GM19025 (cell line): ENCODE results near the gene DFFB.
"Not testable (repeated sequence)": the region's sequence is repeated elsewhere in the genome, so short reads cannot be mapped to it uniquely, and the experiment has no call there.

Experiments
- ATAC-seq: cut with Tn5 transposase; IDR thresholded peaks from one replicate; pipeline ENCODE4 v1.9.1; 2021; ENCODE audit warnings: mild to moderate bottlenecking, low read depth, moderate library complexity; ENCODE audit not compliant: unreplicated experiment

The DFFB gene

GRCh38 chr1:3906672-3907020 is 49.4 kb downstream of the DFFB start:
- ATAC-seq: no peak

GRCh38 chr1:3907031-3907534 is 49.8 kb downstream of the DFFB start:
- ATAC-seq: no peak

- ATAC-seq: no peak
Measured at GRCh38 chr1:3907621-3908165, 50.4 kb downstream of the DFFB start.

- ATAC-seq: no peak
Measured at GRCh38 chr1:3908886-3909517, 51.7 kb downstream of the DFFB start.

DNA sequence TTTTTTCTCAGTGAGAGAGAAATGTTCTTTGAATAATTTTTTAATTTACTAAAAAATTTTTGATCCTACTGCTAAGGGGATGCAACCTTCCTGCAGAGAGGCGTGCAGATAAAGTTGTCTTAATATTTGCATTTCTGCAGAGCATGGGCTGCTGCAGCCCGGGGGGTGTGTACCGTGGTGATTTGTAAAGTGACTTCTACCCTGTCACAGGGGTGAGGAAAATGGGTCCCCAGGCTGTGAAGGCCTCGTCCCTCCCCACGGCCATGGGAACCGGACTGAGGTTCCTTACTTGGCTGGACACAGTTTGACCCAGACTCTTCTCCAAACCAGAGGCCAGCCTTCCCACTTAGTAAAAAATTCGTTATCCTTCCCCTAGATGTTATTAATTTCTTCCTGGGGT is 52.3 kb downstream of the DFFB start:
- ATAC-seq: no peak

- no peak for ATAC-seq
Measured at GRCh38 chr1:3910049-3910731, 52.9 kb downstream of the DFFB start.

DNA sequence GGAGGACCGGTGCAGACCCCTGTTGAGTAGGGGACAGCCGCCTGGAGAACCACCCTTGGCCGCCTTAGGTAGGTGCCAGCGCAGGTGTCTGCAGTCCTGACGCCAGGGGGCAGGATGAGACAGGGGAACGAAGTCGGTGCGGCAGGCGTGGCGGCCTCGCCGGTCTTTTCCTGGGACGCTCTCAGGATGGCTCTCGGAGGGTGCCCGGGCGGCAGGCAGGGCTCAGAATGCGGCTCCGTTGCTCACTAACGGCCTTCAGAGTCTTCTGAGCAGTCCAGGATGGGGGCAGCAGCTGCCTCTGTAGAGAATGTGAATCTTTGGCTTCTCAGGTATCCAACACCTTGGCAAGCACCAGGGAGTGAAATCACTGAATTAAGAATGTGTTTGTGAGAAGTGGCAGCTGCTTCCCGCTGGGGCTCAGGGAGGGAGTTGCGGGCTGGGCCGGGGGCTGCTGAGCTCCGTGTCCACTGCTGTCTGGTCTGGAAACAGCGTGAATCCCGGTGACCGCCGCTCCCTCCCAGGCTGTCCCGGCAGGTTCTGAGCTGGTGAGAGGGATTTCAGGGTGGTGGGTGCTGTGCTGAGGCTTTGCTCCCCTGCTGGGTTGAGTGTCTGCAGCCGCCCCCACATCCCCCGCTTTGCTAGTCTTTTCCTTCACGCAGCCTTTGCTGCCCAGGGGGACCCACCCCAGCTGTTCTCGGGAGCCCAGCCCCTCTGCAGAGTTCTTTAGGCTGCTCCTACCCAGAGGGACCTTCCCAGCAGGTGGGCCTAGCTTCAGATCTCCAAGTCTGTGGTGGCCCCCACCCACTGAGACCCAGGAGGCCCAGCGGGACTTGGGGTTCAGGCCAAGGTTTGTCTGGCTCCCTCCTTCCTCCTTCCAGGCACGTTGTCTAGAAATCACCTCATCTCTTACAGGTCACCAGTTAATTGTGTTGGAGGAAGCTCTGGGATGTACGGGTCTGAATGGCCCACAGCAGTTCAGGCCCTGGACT is 53.9 kb downstream of the DFFB start:
- ATAC-seq: no peak

GRCh38 chr1:3911981-3912808 is 54.9 kb downstream of the DFFB start:
- no peak for ATAC-seq

DNA sequence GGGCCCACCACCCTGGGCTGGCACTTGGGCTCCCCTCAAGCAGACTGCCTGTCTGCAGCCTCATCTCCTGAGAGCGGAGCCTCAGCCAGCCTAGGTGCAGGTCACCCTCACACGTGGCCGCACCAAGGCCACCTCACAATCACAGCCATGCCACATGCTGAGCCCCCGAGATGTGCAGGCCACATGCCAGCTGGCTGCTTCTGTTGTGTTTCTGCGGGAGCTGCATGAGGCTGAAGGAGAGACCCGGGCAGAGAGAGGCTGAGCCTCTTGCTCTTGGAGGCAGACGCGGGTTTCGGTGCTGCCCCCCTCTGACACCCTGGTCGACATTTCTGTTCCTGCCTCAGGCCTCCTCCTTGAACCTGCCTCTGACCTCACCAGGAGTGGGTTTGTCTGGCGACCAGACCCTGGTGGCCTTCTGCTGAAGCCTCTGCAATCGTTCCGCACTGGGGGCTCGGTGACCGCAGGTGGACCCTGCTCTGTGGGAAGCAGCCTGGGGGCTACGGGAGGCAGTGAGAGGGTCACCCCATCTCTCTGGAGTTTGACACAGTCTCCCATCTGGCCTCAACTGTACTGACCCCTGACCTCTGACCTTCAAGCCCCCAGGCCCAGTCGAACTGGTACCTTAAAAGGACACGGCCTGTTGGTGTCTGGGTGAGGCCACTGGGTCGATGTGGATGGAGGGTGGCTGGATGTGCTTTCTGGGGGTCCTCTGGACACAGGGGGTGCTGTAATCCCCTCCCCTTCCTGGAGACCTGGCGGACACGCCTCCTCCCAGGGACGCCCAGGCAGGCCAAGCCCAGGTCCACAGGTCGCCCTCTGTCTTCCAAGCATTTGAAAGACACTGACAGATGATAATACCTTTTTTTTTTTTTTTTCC is 55.8 kb downstream of the DFFB start:
- no peak for ATAC-seq

GRCh38 chr1:3914331-3914851 is 57.1 kb downstream of the DFFB start:
- no peak for ATAC-seq

- no peak for ATAC-seq
Measured at GRCh38 chr1:3914911-3915310, 57.6 kb downstream of the DFFB start.

GRCh38 chr1:3915551-3916121 is 58.4 kb downstream of the DFFB start:
- no peak for ATAC-seq

DNA sequence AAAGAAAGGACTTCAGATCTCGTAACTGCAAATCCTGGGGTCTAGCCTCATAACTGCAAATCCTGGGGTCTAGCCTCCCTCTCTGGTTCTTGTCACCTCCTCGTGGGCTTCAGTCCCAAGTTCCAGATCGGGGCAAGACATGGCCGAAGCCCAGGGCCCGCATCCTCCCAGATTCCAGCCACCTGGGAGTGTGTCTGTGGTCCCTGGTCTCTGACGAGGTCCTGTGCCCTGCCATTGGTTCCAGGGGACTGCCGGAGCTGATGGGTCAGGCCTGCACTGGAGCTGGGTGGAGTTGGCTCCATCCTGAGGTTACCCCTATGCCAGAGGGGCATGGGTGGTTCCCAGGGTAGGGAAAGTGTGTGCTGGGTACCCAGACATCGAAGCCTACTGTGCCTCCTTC is 60.5 kb downstream of the DFFB start:
- ATAC-seq: no peak

- not testable (repeated sequence) for ATAC-seq
Measured at GRCh38 chr1:3918359-3918758, 61.1 kb downstream of the DFFB start.

GRCh38 chr1:3918966-3919611 is 61.8 kb downstream of the DFFB start:
- no peak for ATAC-seq

- ATAC-seq: no peak
Measured at GRCh38 chr1:3919706-3920105, 62.4 kb downstream of the DFFB start.

DNA sequence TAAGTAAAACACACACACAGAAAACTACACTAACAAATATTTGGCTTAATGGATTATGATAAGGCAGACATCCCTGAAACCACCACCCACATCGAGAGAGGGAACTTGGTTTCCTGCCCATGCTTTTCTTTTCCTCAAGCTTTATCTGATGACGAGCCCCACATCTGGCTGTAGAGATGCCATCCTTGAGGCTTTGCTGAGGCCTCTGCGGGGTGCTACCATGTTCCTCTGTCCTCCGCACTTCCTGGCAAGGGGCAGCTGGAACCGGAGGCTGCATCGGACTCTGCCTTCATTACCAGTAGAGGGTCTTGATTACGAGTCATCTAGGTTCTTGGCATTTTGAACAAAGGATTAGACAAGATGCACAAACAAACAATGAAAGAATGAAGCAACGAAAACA is 64.5 kb downstream of the DFFB start:
- no peak for ATAC-seq

DNA sequence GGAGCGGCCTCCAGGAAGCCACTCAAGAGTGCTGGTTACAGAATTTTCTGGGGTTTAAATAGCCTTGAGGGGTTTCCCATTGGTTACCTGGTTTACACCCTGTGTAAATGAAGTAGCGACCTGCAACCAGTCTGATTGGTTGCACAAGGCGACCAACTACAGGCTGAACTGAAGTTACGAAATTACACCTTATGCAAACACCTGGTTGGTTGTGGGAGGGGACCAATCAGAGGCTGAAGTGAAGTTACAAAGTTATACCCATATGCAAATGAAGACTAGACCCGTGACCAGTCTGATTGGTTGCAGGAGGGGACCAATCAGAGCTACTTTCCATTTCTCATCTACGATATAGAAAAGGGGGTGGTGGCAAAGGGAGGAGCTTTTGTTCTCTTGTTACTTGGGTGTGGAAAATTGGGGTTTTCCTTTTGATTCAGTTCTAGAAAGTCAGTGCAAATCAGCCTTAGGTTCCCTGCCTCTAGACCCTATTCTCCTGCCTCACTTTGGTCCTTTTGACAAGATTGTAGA is 65.0 kb downstream of the DFFB start:
- no peak for ATAC-seq
